HCT116 (cell line): ENCODE results near the gene BCKDHB. TPM values are rescaled to one million over a fixed set of nuclear protein-coding genes. Genes with fewer than 3 reads are reported as not detected.
A peak's percentile ranks its signal among the peaks of the same experiment; 100 is the strongest.

Source experiments
- ATAC-seq: fragments of 200-7000 bp; cut with Tn5 transposase; 2 replicates; pipeline ENCODE4 v1.9.1; 2020; ENCODE audit warnings: mild to moderate bottlenecking, moderate library complexity
- Bru-seq: library from RNA; stranded (reverse); fragments of 400-500 nt; gene quantifications from one replicate; lab custom pipeline; 2021; lab: Mats Ljungman, UMichigan
- BruChase-seq, 2 experiments: library from RNA; stranded (reverse); fragments of 400-500 nt; gene quantifications; one replicate each; lab custom pipeline; 2021; lab: Mats Ljungman, UMichigan
- BruUV-seq: library from RNA; stranded (reverse); fragments of 400-500 nt; replicated peaks from 2 replicates; lab custom pipeline; 2021; lab: Mats Ljungman, UMichigan
- CTCF ChIA-PET: fragments of 300-600 bp; sonication (Branson Sonifier 250); formaldehyde crosslinking; loops from one replicate; lab custom pipeline; 2021; ENCODE audit warnings: antibody characterized with exemption; lab: Charles Lee
- POLR2A ChIA-PET: fragments of 300-600, 350-600 bp; sonication (Branson Sonifier 250); formaldehyde crosslinking; loops from one replicate; lab custom pipeline; 2021; ENCODE audit warnings: antibody characterized with exemption; lab: Charles Lee
- RAD21 ChIA-PET, 2 experiments: fragments of 300-600 bp; sonication (Branson Sonifier 250); formaldehyde crosslinking; loops; one replicate each; lab custom pipeline; 2023; ENCODE audit warnings: low total read pairs in 2 of 2; ENCODE audit not compliant: uncharacterized antibody in 2 of 2, unreplicated experiment in 2 of 2, low non-redundant PET in 1 of 2; lab: Charles Lee
- DNase-seq: peaks from one replicate; pipeline ENCODE4 v3.0.0-alpha.2; 2010; ENCODE audit warnings: low read depth, low spot score
- H2AFZ ChIP-seq: fragments of 200-600 bp; shearing (Covaris generic), sonication (generic); 2 replicates; pipeline ENCODE4 v1.6.1; 2017; ENCODE audit warnings: low read depth, mixed run types, mixed read lengths, antibody characterized with exemption, low read length; ENCODE audit not compliant: poor library complexity, severe bottlenecking
- H3K27ac ChIP-seq: 2 replicates; pipeline ENCODE4 v1.5.1; 2012; ENCODE audit warnings: low read depth, low read length
- H3K27me3 ChIP-seq: fragments of 200-600 bp; sonication (generic); 2 replicates; pipeline ENCODE4 v1.6.1; 2016; ENCODE audit warnings: mixed run types, low read length, mixed read lengths; ENCODE audit not compliant: insufficient read depth
- H3K36me3 ChIP-seq, 2 experiments: fragments of 200-500 bp in 1 of 2; fragments of 200-600 bp in 1 of 2; sonication (Bioruptor generic) in 1 of 2; sonication (generic) in 1 of 2; 2 replicates each; pipeline versions ENCODE4 v1.5.1 to v1.6.1; 2014 to 2016; ENCODE audit warnings: low read length in 2 of 2, inconsistent platforms in 1 of 2, mixed read lengths in 1 of 2, mixed run types in 1 of 2; ENCODE audit not compliant: insufficient read depth in 2 of 2, control insufficient read depth in 1 of 2
- H3K4me1 ChIP-seq, 2 experiments: fragments of 200-600 bp in 1 of 2; sonication (generic) in 1 of 2; 2 replicates each; pipeline versions ENCODE4 v1.5.1 to v1.6.1; 2012 to 2017; ENCODE audit warnings: low read length in 2 of 2, inconsistent platforms in 1 of 2, mild to moderate bottlenecking in 1 of 2, mixed read lengths in 1 of 2, mixed run types in 1 of 2, moderate library complexity in 1 of 2; ENCODE audit not compliant: insufficient read depth in 2 of 2, control insufficient read depth in 1 of 2
- H3K4me2 ChIP-seq: fragments of 200-600 bp; sonication (generic); 2 replicates; pipeline ENCODE4 v1.6.1; 2017; ENCODE audit warnings: mixed run types, low read length, mixed read lengths
- H3K4me3 ChIP-seq, 2 experiments: fragments of 200-600 bp in 1 of 2; sonication (generic) in 1 of 2; replicated peaks in 1 of 2; 2 replicates each; pipeline ENCODE4 v1.5.1; 2011 to 2016; ENCODE audit warnings: low read length in 2 of 2, control low read depth in 1 of 2, low read depth in 1 of 2, mild to moderate bottlenecking in 1 of 2, mixed read lengths in 1 of 2, mixed run types in 1 of 2
- H3K79me2 ChIP-seq: fragments of 200-600 bp; sonication (generic); 2 replicates; pipeline ENCODE4 v1.6.1; 2017; ENCODE audit warnings: mild to moderate bottlenecking, mixed run types, low read length, moderate library complexity, mixed read lengths; ENCODE audit not compliant: insufficient read depth
- H3K9ac ChIP-seq: fragments of 200-600 bp; sonication (generic); 2 replicates; pipeline ENCODE4 v1.6.1; 2016; ENCODE audit warnings: low read length, mixed read lengths
- H3K9me2 ChIP-seq: fragments of 200-600 bp; sonication (generic), shearing (Covaris generic); 2 replicates; pipeline ENCODE4 v1.6.1; 2017; ENCODE audit warnings: mixed run types, mild to moderate bottlenecking, moderate library complexity; ENCODE audit not compliant: insufficient read depth
- H3K9me3 ChIP-seq, 2 experiments: fragments of 200-500 bp in 1 of 2; fragments of 200-600 bp in 1 of 2; sonication (Bioruptor generic) in 1 of 2; sonication (generic) in 1 of 2; 2 replicates each; pipeline ENCODE4 v1.6.1; 2014 to 2017; ENCODE audit warnings: low read length in 2 of 2, mixed read lengths in 2 of 2, inconsistent platforms in 1 of 2, low read depth in 1 of 2, mild to moderate bottlenecking in 1 of 2, mixed run types in 1 of 2, moderate library complexity in 1 of 2; ENCODE audit not compliant: control insufficient read depth in 1 of 2, insufficient read depth in 1 of 2
- H4K20me1 ChIP-seq: fragments of 200-600 bp; sonication (generic), shearing (Covaris generic); 2 replicates; pipeline ENCODE4 v1.6.1; 2017; ENCODE audit warnings: mixed run types, mild to moderate bottlenecking, moderate library complexity; ENCODE audit not compliant: insufficient read depth
- CBX3 ChIP-seq: IDR thresholded peaks from 2 replicates; pipeline ENCODE4 v1.6.1; 2012; ENCODE audit warnings: low read depth
- CEBPB ChIP-seq: IDR thresholded peaks from 2 replicates; pipeline ENCODE4 v1.6.1; 2012; ENCODE audit warnings: low read depth
- CTCF ChIP-seq, 3 experiments: fragments of 200-600 bp in 1 of 3; sonication (generic) in 1 of 3; IDR thresholded peaks in 2 of 3; conservative IDR thresholded peaks in 1 of 3; 2 replicates each; pipeline ENCODE4 v1.5.1; 2012 to 2017; ENCODE audit warnings: low read depth in 2 of 3, low read length in 2 of 3, antibody characterized with exemption in 1 of 3, borderline replicate concordance in 1 of 3, control low read depth in 1 of 3, mild to moderate bottlenecking in 1 of 3, mixed read lengths in 1 of 3, mixed run types in 1 of 3, moderate library complexity in 1 of 3; ENCODE audit not compliant: insufficient read depth in 1 of 3
- ELF1 ChIP-seq: IDR thresholded peaks from 2 replicates; pipeline ENCODE4 v1.6.1; 2012; ENCODE audit warnings: low read depth, borderline replicate concordance
- EZH2 ChIP-seq: fragments of 200-600 bp; sonication (generic); IDR thresholded peaks from 2 replicates; pipeline ENCODE4 v1.6.1; 2017; ENCODE audit warnings: antibody characterized with exemption, mixed run types
- EZH2phosphoT487 ChIP-seq: fragments of 200-600 bp; IDR thresholded peaks from 2 replicates; pipeline ENCODE4 v1.6.1; 2018; ENCODE audit warnings: antibody characterized with exemption, borderline replicate concordance
- FOSL1 ChIP-seq: IDR thresholded peaks from 2 replicates; pipeline ENCODE4 v1.6.1; 2012; ENCODE audit warnings: low read depth
- JUND ChIP-seq: IDR thresholded peaks from 2 replicates; pipeline ENCODE4 v1.6.1; 2012
- MAX ChIP-seq: IDR thresholded peaks from 2 replicates; pipeline ENCODE4 v1.6.1; 2012
- POLR2A ChIP-seq: IDR thresholded peaks from 2 replicates; pipeline ENCODE4 v1.7.0; 2011; ENCODE audit warnings: borderline replicate concordance; ENCODE audit not compliant: insufficient read depth, insufficient read length; ENCODE audit errors: extremely low read depth
- POLR2AphosphoS5 ChIP-seq: IDR thresholded peaks from 2 replicates; pipeline ENCODE4 v1.6.1; 2011; ENCODE audit warnings: mild to moderate bottlenecking, low read depth, low read length, moderate library complexity
- RAD21 ChIP-seq: IDR thresholded peaks from 2 replicates; pipeline ENCODE4 v1.6.1; 2012; ENCODE audit warnings: low read depth, mild to moderate bottlenecking
- REST ChIP-seq: IDR thresholded peaks from 2 replicates; pipeline ENCODE4 v1.6.1; 2012; ENCODE audit warnings: low read depth
- SIN3A ChIP-seq: IDR thresholded peaks from 2 replicates; pipeline ENCODE4 v1.6.1; 2012; ENCODE audit warnings: low read depth
- SRF ChIP-seq: IDR thresholded peaks from 2 replicates; pipeline ENCODE4 v1.6.1; 2012; ENCODE audit warnings: low read depth
- TCF7L2 ChIP-seq: IDR thresholded peaks from 2 replicates; pipeline ENCODE4 v1.7.0; 2011; ENCODE audit warnings: borderline replicate concordance, inconsistent platforms; ENCODE audit not compliant: insufficient read depth, insufficient read length; ENCODE audit errors: extremely low read depth
- YY1 ChIP-seq: IDR thresholded peaks from 2 replicates; pipeline ENCODE4 v1.6.1; 2011; ENCODE audit warnings: low read length, low read depth, moderate library complexity, mild to moderate bottlenecking; ENCODE audit not compliant: insufficient replicate concordance; ENCODE audit errors: extremely low read depth
- ZFX ChIP-seq: fragments of 450-650 bp; IDR thresholded peaks from 2 replicates; pipeline ENCODE4 v1.6.1; 2017
- ZNF274 ChIP-seq: fragments of 200-500 bp; sonication (Bioruptor generic); IDR thresholded peaks from 2 replicates; pipeline ENCODE4 v1.6.1; 2014; ENCODE audit warnings: mild to moderate bottlenecking, low read depth, low read length, inconsistent platforms
- intact Hi-C: fragments of 100-400 bp; cut with micrococcal nuclease; formaldehyde crosslinking; loops from 2 replicates; pipeline ENCODE4 v1.10.0; 2022
- long read RNA-seq: library from polyadenylated mRNA; unstranded; transcript quantifications from one replicate; pipeline ENCODE4 v2.0.0, GENCODE V29; 2021; ENCODE audit not compliant: unreplicated experiment
- polyA plus RNA-seq: library from polyadenylated mRNA; unstranded; fragments of >200 nt; gene quantifications from 2 replicates; pipeline ENCODE4 v1.2.1, GENCODE V29; 2012; ENCODE audit warnings: missing spikeins
- total RNA-seq: library from RNA; stranded (reverse); gene quantifications from one replicate; pipeline ENCODE4 v1.2.1, GENCODE V29; 2021; ENCODE audit not compliant: unreplicated experiment
- TF ChIP-seq, protein P1 (sequence below): IDR thresholded peaks from 2 replicates; pipeline ENCODE4 v1.6.1; 2012

BCKDHB gene
- total RNA-seq, result 11.2 TPM
- 3.1 and 3.3 TPM in 2 replicates for polyA plus RNA-seq
- percentile 70 among the genes with signal in this experiment for Bru-seq, nascent RNA
- BruChase-seq, experiment 1, labeled RNA remaining after a 6-hour chase, result percentile 66 among the genes with signal in this experiment
- BruChase-seq, experiment 2, labeled RNA remaining after a 2-hour chase, result percentile 74 among the genes with signal in this experiment
- long read RNA-seq, transcript BCKDHB-202 (11 exons, 1,514 nt), result major isoform, 7 of 21 reads
- long read RNA-seq, partial matches to known transcripts, result 3 of 21 reads
- long read RNA-seq, other reads (novel, unspliced or antisense), result 7 of 21 reads

DNA sequence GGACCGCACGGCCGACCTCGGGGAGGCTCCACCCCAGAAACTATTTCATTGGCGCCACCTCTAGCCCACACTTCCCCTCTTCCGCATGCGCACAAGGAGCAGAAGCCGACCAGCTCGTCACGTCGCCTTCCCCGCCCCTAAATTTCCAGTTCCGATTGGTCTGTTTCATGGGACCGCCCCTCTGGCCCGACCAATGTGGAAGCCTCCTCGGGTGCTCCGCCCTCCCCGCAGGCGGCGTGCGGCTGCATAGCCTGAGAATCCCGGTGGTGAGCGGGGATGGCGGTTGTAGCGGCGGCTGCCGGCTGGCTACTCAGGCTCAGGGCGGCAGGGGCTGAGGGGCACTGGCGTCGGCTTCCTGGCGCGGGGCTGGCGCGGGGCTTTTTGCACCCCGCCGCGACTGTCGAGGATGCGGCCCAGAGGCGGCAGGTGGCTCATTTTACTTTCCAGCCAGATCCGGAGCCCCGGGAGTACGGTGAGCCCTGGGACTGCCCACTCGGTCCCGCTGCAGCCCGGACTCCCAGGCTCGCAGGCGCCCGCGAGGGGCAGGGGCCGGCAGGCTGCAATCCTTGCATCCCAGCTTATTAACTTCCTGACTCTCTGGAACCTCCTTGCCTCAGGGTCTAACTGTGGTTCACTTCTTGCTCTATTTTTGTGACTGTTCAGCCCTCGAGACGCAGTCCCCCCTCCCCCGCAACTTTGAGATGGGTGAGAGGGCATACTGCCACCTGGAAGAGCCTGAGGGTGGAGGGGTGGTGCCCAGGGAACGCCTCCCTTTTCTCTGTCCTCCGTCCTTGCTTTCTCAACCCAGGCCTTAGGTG lies at the start of gene BCKDHB:
Gene BCKDHB, plus strand, starts transcription at position 254 of the 818 bp plus-strand sequence. Its CDS starts 23 bp downstream, at position 277.
- no peaks in the 10 kb centered on the region for H3K9me3 ChIP-seq
- BruUV-seq, result TSS peak; percentile 48
- ChIA-PET CTCF (interaction anchor here (0.7 to 1.2 kb wide), 2 partner anchors 12 to 239 kb away, joined by 3 read pairs; no protein-coding TSS in a partner anchor), RAD21 (interaction anchor here (0.9 to 1.0 kb wide), 2 partner anchors 20 to 1507 kb away, joined by 3 read pairs; no protein-coding TSS in a partner anchor), POLR2A (interaction anchor here (0.6 to 1.4 kb wide), 7 partner anchors 9 to 131 kb away, joined by 3 to 5 read pairs (median 4); partner anchors contain the start of gene TTK)
- intact Hi-C loops, result no loop called here
- H3K4me3 ChIP-seq, result peak within 1 kb of the TSS; percentile 75 to 80
- no peaks in the 10 kb centered on the region for H3K36me3 ChIP-seq
- peak within 1 kb of the TSS; percentile 73 for H3K9ac ChIP-seq
- H2AFZ ChIP-seq, result peak within 1 kb of the TSS; percentile 98
- H3K9me2 ChIP-seq, result no peaks in the 10 kb centered on the region
- ATAC-seq (peak; percentile 96), DNase-seq (peak; percentile 96)
- peaks cover 7% of the 10 kb centered on the region; the same call in 1 of the 2 replicates for H3K79me2 ChIP-seq
- H3K27ac ChIP-seq, result peak within 1 kb of the TSS; percentile 75
- peaks cover 8 to 12% of the 10 kb centered on the region in 2 experiments for H3K4me1 ChIP-seq
- no peaks in the 10 kb centered on the region for H3K27me3 ChIP-seq
- peak within 1 kb of the TSS; percentile 76 for H3K4me2 ChIP-seq
- no peaks in the 10 kb centered on the region for H4K20me1 ChIP-seq
- TF ChIP-seq SRF (no peak), FOSL1 (no peak), MAX (peak; percentile 83), POLR2AphosphoS5 (peak; percentile 97), CBX3 (0 out of 2 replicates have a peak, but pooled peaks have one; percentile 42), ELF1 (no peak), ZNF274 (no peak), POLR2A (peak; percentile 84), RAD21 (0 out of 2 replicates have a peak, but pooled peaks have one; percentile 10), REST (no peak), SIN3A (peak; percentile 96), YY1 (peak; percentile 77), JUND (no peak), TCF7L2 (no peak), CTCF (IDR thresholded peaks at IDR 0.05 in 2 of 3, conservative IDR thresholded peaks at IDR 0.05 in 1 of 3; ENCODE audit: borderline replicate concordance in 1 of 3, insufficient read depth in 1 of 3, low read depth in 2 of 3, low read length in 2 of 3) (no peak), ZFX (no peak), EZH2 (no peak), CEBPB (no peak), EZH2phosphoT487 (no peak)
- TF ChIP-seq, protein P1, sequence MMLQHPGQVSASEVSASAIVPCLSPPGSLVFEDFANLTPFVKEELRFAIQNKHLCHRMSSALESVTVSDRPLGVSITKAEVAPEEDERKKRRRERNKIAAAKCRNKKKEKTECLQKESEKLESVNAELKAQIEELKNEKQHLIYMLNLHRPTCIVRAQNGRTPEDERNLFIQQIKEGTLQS, result no peak
